ENCODE measurements around the gene ATXN7L1.
"Not testable (repeated sequence)": the region's sequence is repeated elsewhere in the genome, so short reads cannot be mapped to it uniquely, and the experiment has no call there.

The ATXN7L1 gene

GRCh38 chr7:105862770-105863169 is 13.6 kb downstream of the ATXN7L1 start:
- DNase-seq (ENCODE audit: insufficient read length, low spot score) (no peak), FAIRE-seq (no peak)

- no peak for DNase-seq (ENCODE audit: insufficient read length, low spot score)
- no peak for FAIRE-seq
Measured at GRCh38 chr7:105862276-105862675, 14.1 kb downstream of the ATXN7L1 start.

GRCh38 chr7:105861224-105861623 is 15.2 kb downstream of the ATXN7L1 start:
- no peak for FAIRE-seq
- DNase-seq (ENCODE audit: insufficient read length, low spot score) = no peak

GRCh38 chr7:105860793-105861192 is 15.6 kb downstream of the ATXN7L1 start:
- no peak for DNase-seq (ENCODE audit: insufficient read length, low spot score)
- FAIRE-seq = no peak

- no peak for DNase-seq (ENCODE audit: insufficient read length, low spot score)
- no peak for FAIRE-seq
Measured at GRCh38 chr7:105857009-105857952, 19.1 kb downstream of the ATXN7L1 start.

GRCh38 chr7:105854498-105854897 is 21.9 kb downstream of the ATXN7L1 start:
- DNase-seq (ENCODE audit: insufficient read length, low spot score) (no peak), FAIRE-seq (no peak)

- FAIRE-seq (no peak), DNase-seq (ENCODE audit: insufficient read length, low spot score) (no peak)
Measured at GRCh38 chr7:105853931-105854419, 22.4 kb downstream of the ATXN7L1 start.

- FAIRE-seq = no peak
- no peak for DNase-seq (ENCODE audit: insufficient read length, low spot score)
Measured at GRCh38 chr7:105851064-105851463, 25.3 kb downstream of the ATXN7L1 start.

- DNase-seq (ENCODE audit: insufficient read length, low spot score) (peak; percentile 22), FAIRE-seq (no peak)
Measured at GRCh38 chr7:105849122-105849855, 27.1 kb downstream of the ATXN7L1 start.

- FAIRE-seq = no peak
Measured at GRCh38 chr7:105846404-105846803, 30.0 kb downstream of the ATXN7L1 start.

GRCh38 chr7:105844681-105845080 is 31.7 kb downstream of the ATXN7L1 start:
- DNase-seq (ENCODE audit: insufficient read length, low spot score); FAIRE-seq: not testable (repeated sequence)

More at GRCh38 chr7:105846404-105846803, 30.0 kb downstream of the ATXN7L1 start:
- DNase-seq (ENCODE audit: insufficient read length, low spot score) = no peak

- FAIRE-seq = no peak
Measured at GRCh38 chr7:105841866-105842265, 34.5 kb downstream of the ATXN7L1 start.

GRCh38 chr7:105840981-105841749 is 35.2 kb downstream of the ATXN7L1 start:
- DNase-seq (ENCODE audit: insufficient read length, low spot score) = no peak
- no peak for FAIRE-seq

More at GRCh38 chr7:105841866-105842265, 34.5 kb downstream of the ATXN7L1 start:
- DNase-seq (ENCODE audit: insufficient read length, low spot score) = no peak

GRCh38 chr7:105839266-105839665 is 37.1 kb downstream of the ATXN7L1 start:
- DNase-seq (ENCODE audit: insufficient read length, low spot score) = no peak
- no peak for FAIRE-seq

GRCh38 chr7:105838627-105839231 is 37.7 kb downstream of the ATXN7L1 start:
- no peak for DNase-seq (ENCODE audit: insufficient read length, low spot score)
- no peak for FAIRE-seq

- FAIRE-seq (no peak), DNase-seq (ENCODE audit: insufficient read length, low spot score) (no peak)
Measured at GRCh38 chr7:105837765-105838626, 38.4 kb downstream of the ATXN7L1 start.

- DNase-seq (ENCODE audit: insufficient read length, low spot score) (no peak), FAIRE-seq (no peak)
Measured at GRCh38 chr7:105835441-105835840, 41.0 kb downstream of the ATXN7L1 start.

- DNase-seq (ENCODE audit: insufficient read length, low spot score) (no peak), FAIRE-seq (no peak)
Measured at GRCh38 chr7:105831824-105832535, 44.4 kb downstream of the ATXN7L1 start.

GRCh38 chr7:105831302-105831620 is 45.1 kb downstream of the ATXN7L1 start:
- DNase-seq (ENCODE audit: insufficient read length, low spot score) (no peak), FAIRE-seq (no peak)
